Astrocyte of the cerebellum (primary cell): ENCODE results near the gene UROC1.

ENCODE experiments used
- DNase-seq: peaks from one replicate; pipeline ENCODE4 v3.0.0-alpha.2; 2011; ENCODE audit warnings: low read depth
- H3K4me3 ChIP-seq: 2 replicates; pipeline ENCODE4 v1.5.1; 2011; ENCODE audit warnings: mild to moderate bottlenecking, low read depth, low read length, moderate library complexity
- CTCF ChIP-seq: IDR thresholded peaks from 2 replicates; pipeline ENCODE4 v1.5.1; 2012; ENCODE audit warnings: low read length, low read depth, moderate library complexity, mild to moderate bottlenecking; ENCODE audit errors: missing control alignments
- in situ Hi-C: cut with HindIII; loops from 2 replicates; pipeline ENCODE4 v1.10.0; 2017; ENCODE audit warnings: low sequenced_read_pairs

Gene UROC1

DNA sequence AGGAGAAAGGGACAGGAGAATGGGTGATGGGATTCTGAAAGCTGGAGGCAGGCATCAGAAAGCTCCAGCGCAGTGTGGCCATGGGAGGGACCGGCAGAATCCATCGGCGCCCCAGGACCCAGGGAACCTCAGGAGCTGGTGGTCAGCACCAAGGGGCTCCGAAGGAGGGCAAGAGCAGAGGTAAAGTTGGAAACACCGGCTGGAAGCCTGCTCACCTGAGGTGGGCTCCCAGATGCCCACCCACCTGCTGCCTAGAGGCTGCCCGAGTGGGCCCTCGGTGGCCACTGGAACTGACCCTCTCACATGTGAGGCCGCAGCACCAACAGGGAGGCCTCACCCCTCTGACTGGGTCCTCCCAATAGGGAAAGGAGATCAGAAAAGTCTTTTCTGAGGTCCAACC lies 31.6 kb downstream of the UROC1 start:
- TF ChIP-seq CTCF, result no peak
- in situ Hi-C loops, result no loop called here
- H3K4me3 ChIP-seq, result no peak overlapping the region
- no peak for DNase-seq

DNA sequence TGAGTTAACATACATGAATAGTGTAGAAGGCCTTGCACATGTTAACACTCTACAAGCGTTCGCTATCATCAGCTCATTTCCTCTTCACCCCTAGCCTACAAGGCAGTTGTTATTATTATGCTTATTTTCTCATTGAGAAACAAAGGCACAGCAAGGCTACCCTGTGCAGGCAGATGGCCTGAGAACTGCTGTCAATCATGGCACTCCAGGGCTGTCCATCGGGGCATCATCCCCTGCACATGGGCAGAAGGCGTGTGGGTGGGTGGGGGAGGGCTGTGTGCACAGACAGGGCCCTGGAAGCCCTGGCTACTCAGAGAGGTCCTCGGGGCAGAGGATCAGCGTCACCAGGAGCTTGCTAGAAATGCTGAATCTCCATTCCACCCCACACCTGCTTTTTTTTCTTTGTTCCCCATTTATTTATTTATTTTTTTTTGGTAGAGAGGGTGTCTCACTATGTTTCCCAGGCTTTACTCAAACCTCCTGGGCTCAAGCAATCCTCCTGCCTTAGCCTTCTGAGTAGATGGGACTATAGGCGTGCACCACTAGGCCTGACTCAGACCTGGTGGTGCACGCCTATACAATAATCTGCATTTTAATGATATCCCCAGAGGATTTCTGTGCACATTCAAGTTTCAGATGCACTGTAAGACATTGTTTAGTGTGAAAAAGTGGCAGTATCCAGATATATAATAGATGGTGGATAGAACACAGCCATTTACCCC lies 32.2 kb downstream of the UROC1 start:
- H3K4me3 ChIP-seq, result no peak overlapping the region
- in situ Hi-C loops, result no loop called here

GRCh38 chr3:126484662-126485061 lies 32.9 kb downstream of the UROC1 start:
- in situ Hi-C loops, result no loop called here
- no peak overlapping the region for H3K4me3 ChIP-seq
- no peak for DNase-seq
- TF ChIP-seq CTCF, result no peak

More for the DNA sequence above, 32.2 kb downstream of the UROC1 start:
- DNase-seq, result no peak
- no peak for TF ChIP-seq CTCF

DNA sequence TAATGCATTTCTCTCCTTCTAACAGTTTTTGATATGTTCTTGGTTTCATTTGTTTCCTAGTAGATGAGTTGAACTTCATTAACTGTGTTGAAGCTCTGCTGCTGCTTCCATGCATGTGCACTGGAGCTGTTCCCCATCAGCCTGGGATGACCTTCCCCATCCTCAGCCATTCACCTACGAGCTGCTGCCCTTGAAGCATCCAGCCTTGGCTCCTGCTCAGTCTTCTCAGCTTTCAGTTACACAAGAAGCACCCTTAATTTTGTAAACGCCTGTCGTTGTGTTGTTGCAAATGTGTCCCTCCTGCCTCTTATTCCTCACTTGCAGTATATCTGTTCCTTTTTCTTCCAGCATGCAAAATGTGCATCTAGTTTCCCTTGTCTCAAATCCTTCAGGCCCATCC lies 33.4 kb downstream of the UROC1 start:
- H3K4me3 ChIP-seq, result no peak overlapping the region
- in situ Hi-C loops, result no loop called here
- no peak for DNase-seq
- TF ChIP-seq CTCF, result no peak

DNA sequence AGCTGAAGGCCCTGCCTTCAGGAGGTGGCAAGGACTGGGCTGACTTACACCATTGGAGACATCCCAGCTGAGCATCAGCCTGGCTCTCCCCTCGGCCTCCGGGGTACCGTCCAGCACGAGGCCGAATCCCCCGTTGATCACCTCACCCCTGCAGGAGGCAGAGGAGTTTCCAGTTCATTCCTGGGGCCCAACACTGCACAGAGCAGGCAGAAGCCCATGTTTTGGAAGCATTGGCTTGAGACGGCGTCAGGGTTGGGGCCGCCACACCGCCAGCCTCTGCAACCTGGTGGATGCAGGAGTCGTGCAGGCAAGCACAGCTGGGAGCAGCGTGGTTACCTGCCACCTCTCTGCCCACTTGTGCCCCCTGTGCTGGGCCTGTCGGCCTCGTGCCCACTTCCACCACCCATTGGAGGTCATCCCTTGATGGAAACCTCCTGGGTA lies 34.2 kb downstream of the UROC1 start:
- in situ Hi-C loops, result no loop called here
- H3K4me3 ChIP-seq, result no peak overlapping the region
- DNase-seq, result no peak
- no peak for TF ChIP-seq CTCF

GRCh38 chr3:126482503-126483255 lies 34.9 kb downstream of the UROC1 start:
- H3K4me3 ChIP-seq, result no peak overlapping the region
- in situ Hi-C loops, result no loop called here
- TF ChIP-seq CTCF, result no peak
- DNase-seq, result no peak
